Stimulated activated CD4-positive, alpha-beta T cell treated with anti-CD3 and anti-CD28 coated beads, TNF-alpha, amount 100 ng/mL, for 1 hour (primary cell): ENCODE results near the gene KCTD11.
"Not testable (repeated sequence)": the region's sequence is repeated elsewhere in the genome, so short reads cannot be mapped to it uniquely, and the experiment has no call there.

Experiments used
- DNase-seq, 3 donors: peaks; one replicate each; pipeline ENCODE4 v3.0.0-alpha.2; 2020; ENCODE audit warnings: low read depth in 3 of 3, low spot score in 1 of 3

The KCTD11 gene

GRCh38 chr17:7343250-7343649 lies 8.7 kb upstream of the KCTD11 start:
- no peak for DNase-seq

GRCh38 chr17:7346761-7347614 lies 5.0 kb upstream of the KCTD11 start:
- no peak for DNase-seq

- no peak for DNase-seq
These were observed 4.1 kb upstream of the KCTD11 start for GRCh38 chr17:7347630-7348477.

GRCh38 chr17:7348478-7349242 lies 3.3 kb upstream of the KCTD11 start:
- DNase-seq, result no peak

- no peak for DNase-seq
These were observed 534 bp downstream of the KCTD11 start for GRCh38 chr17:7352503-7352889.

GRCh38 chr17:7352910-7353635 lies 1.1 kb downstream of the KCTD11 start:
- DNase-seq, result no peak

GRCh38 chr17:7354262-7354843 lies 2.4 kb downstream of the KCTD11 start:
- no peak for DNase-seq

- no peak for DNase-seq
These were observed 3.1 kb downstream of the KCTD11 start, which contains the start of gene TMEM95 for GRCh38 chr17:7355053-7355452. TSS of gene TMEM95 (plus strand) at chr17:7355156. CDS start at chr17:7355205, 49 bp downstream.

- DNase-seq, result no peak
These were observed 3.6 kb downstream of the KCTD11 start for GRCh38 chr17:7355573-7355972.

- peak; percentile 67 to 77 (median 73) for DNase-seq
These were observed 4.1 kb downstream of the KCTD11 start for GRCh38 chr17:7356072-7356549.

GRCh38 chr17:7356756-7357155 lies 4.8 kb downstream of the KCTD11 start:
- DNase-seq, result no peak

- no peak for DNase-seq
These were observed 5.4 kb downstream of the KCTD11 start for GRCh38 chr17:7357381-7357780.

- DNase-seq, result no peak
These were observed 9.9 kb downstream of the KCTD11 start for GRCh38 chr17:7361906-7362305.

GRCh38 chr17:7363311-7363710 lies 11.3 kb downstream of the KCTD11 start:
- DNase-seq, result no peak

GRCh38 chr17:7365963-7366362 lies 14.0 kb downstream of the KCTD11 start:
- DNase-seq, result not testable (repeated sequence)

GRCh38 chr17:7367083-7367482 lies 15.1 kb downstream of the KCTD11 start:
- no peak for DNase-seq

GRCh38 chr17:7367918-7368598 lies 16.1 kb downstream of the KCTD11 start:
- no peak for DNase-seq

GRCh38 chr17:7368599-7368994 lies 16.6 kb downstream of the KCTD11 start:
- not testable (repeated sequence) for DNase-seq

- no peak for DNase-seq
These were observed 17.9 kb downstream of the KCTD11 start for GRCh38 chr17:7369825-7370224.

- DNase-seq, result no peak
These were observed 18.9 kb downstream of the KCTD11 start for GRCh38 chr17:7370853-7371252.
